BLaER1 treated with 17β-estradiol and CSF1 and Interleukin-3, amounts not matched to agents 10 nM and 100 nM (cell line): ENCODE data around the gene ERBB2.
A peak's percentile ranks its signal among the peaks of the same experiment; 100 is the strongest.

Source experiments
- H3K27ac ChIP-seq, 11 experiments: shearing (Covaris generic); formaldehyde crosslinking; 2 replicates each; pipeline ENCODE4 v1.8.1; 2022
- H3K27me3 ChIP-seq, 11 experiments: shearing (Covaris generic); formaldehyde crosslinking; 2 replicates each; pipeline ENCODE4 v1.8.1; 2022
- H3K36me3 ChIP-seq, 11 experiments: shearing (Covaris generic); formaldehyde crosslinking; 2 replicates each; pipeline ENCODE4 v1.8.1; 2022
- H3K4me1 ChIP-seq, 10 experiments: shearing (Covaris generic); formaldehyde crosslinking; 2 replicates each; pipeline ENCODE4 v1.8.1; 2022
- H3K4me2 ChIP-seq, 11 experiments: shearing (Covaris generic); formaldehyde crosslinking; 2 replicates each; pipeline ENCODE4 v1.8.1; 2022
- H3K4me3 ChIP-seq, 10 experiments: shearing (Covaris generic); formaldehyde crosslinking; 2 replicates each; pipeline ENCODE4 v1.8.1; 2022
- H3K9ac ChIP-seq, 11 experiments: shearing (Covaris generic); formaldehyde crosslinking; 2 replicates each; pipeline ENCODE4 v1.8.1; 2022
- H3K9me3 ChIP-seq, 11 experiments: shearing (Covaris generic); formaldehyde crosslinking; replicated peaks in 1 of 11; 2 replicates each; pipeline ENCODE4 v1.8.1; 2022
- H4K20me1 ChIP-seq, 11 experiments: shearing (Covaris generic); formaldehyde crosslinking; 2 replicates each; pipeline ENCODE4 v1.8.1; 2022
- Cebpa-rat ChIP-seq, 11 experiments: shearing (Covaris generic); IDR thresholded peaks; 2 replicates each; pipeline ENCODE4 v1.8.1; 2022

ERBB2 gene

GRCh38 chr17:39663688-39664580 lies 35.9 kb upstream of the ERBB2 start:
- Histone ChIP-seq H3K4me2 (peak overlapping the region in 9 of 11 experiments; percentile 39 to 81 (median 74); a peak in 12 of 22 replicates), H3K4me3 (no peak overlapping the region), H3K4me1 (peaks cover 46 to 95% (median 92%) of the 10 kb centered on the region in 10 experiments), H4K20me1 (peaks cover 0 to 79% (median 28%) of the 10 kb centered on the region in 11 experiments; a peak in 17 of 22 replicates), H3K27ac (no peak overlapping the region), H3K9ac (0 out of 22 replicates have a peak overlapping the region, but pooled peaks of 1 of the 11 experiments have one; percentile 3), H3K27me3 (peaks cover 30 to 40% (median 32%) of the 10 kb centered on the region in 11 experiments), H3K9me3 (no peaks in the 10 kb centered on the region), H3K36me3 (peaks cover 21 to 43% (median 32%) of the 10 kb centered on the region in 11 experiments)
- TF ChIP-seq Cebpa-rat (IDR thresholded peaks at IDR 0.05) = no peak

- Histone ChIP-seq H3K36me3 (peaks cover 21 to 43% (median 32%) of the 10 kb centered on the region in 11 experiments), H3K9ac (peak within 1 kb of the TSS in 3 of 11 experiments; percentile 25 to 32 (median 31); a peak in 3 of 22 replicates), H4K20me1 (peaks cover 0 to 81% (median 28%) of the 10 kb centered on the region in 11 experiments; a peak in 16 of 22 replicates), H3K27ac (no peak within 1 kb of the TSS), H3K9me3 (no peaks in the 10 kb centered on the region), H3K4me1 (peaks cover 39 to 94% (median 84%) of the 10 kb centered on the region in 10 experiments), H3K4me2 (peak within 1 kb of the TSS; percentile 0 to 81 (median 62); a peak in 19 of 22 replicates), H3K27me3 (peaks cover 39 to 49% (median 42%) of the 10 kb centered on the region in 11 experiments), H3K4me3 (no peak within 1 kb of the TSS)
- TF ChIP-seq Cebpa-rat (IDR thresholded peaks at IDR 0.05) = no peak
Observed at GRCh38 chr17:39664581-39665561, 35.0 kb upstream of the ERBB2 start, which contains the start of gene TCAP. TSS of gene TCAP (plus strand) at chr17:39665349. CDS start at chr17:39665360, 11 bp downstream.

GRCh38 chr17:39665642-39666224 lies 34.1 kb upstream of the ERBB2 start:
- H3K27me3 ChIP-seq = peaks cover 39 to 53% (median 46%) of the 10 kb centered on the region in 11 experiments
- peak overlapping the region in 3 of 11 experiments; percentile 25 to 32 (median 31); a peak in 2 of 22 replicates for H3K9ac ChIP-seq
- no peak overlapping the region for H3K27ac ChIP-seq
- H3K9me3 ChIP-seq = no peaks in the 10 kb centered on the region
- TF ChIP-seq Cebpa-rat (IDR thresholded peaks at IDR 0.05) = no peak
- peaks cover 30 to 88% (median 77%) of the 10 kb centered on the region in 10 experiments for H3K4me1 ChIP-seq
- H3K4me2 ChIP-seq = peak overlapping the region in 10 of 11 experiments; percentile 0 to 81 (median 68); a peak in 18 of 22 replicates
- H3K36me3 ChIP-seq = peaks cover 14 to 34% (median 25%) of the 10 kb centered on the region in 11 experiments
- peaks cover 0 to 75% (median 28%) of the 10 kb centered on the region in 11 experiments; a peak in 16 of 22 replicates for H4K20me1 ChIP-seq
- H3K4me3 ChIP-seq = no peak overlapping the region

GRCh38 chr17:39666231-39666600 lies 33.6 kb upstream of the ERBB2 start:
- H3K4me1 ChIP-seq = peaks cover 25 to 85% (median 74%) of the 10 kb centered on the region in 10 experiments
- H4K20me1 ChIP-seq = peaks cover 0 to 71% (median 28%) of the 10 kb centered on the region in 11 experiments; a peak in 16 of 22 replicates
- peak overlapping the region in 8 of 11 experiments; percentile 54 to 81 (median 76); a peak in 16 of 22 replicates for H3K4me2 ChIP-seq
- peaks cover 39 to 57% (median 48%) of the 10 kb centered on the region in 11 experiments for H3K27me3 ChIP-seq
- no peaks in the 10 kb centered on the region for H3K9me3 ChIP-seq
- H3K4me3 ChIP-seq = no peak overlapping the region
- H3K27ac ChIP-seq = no peak overlapping the region
- no peak overlapping the region for H3K9ac ChIP-seq
- H3K36me3 ChIP-seq = peaks cover 9 to 29% (median 20%) of the 10 kb centered on the region in 11 experiments
- TF ChIP-seq Cebpa-rat (IDR thresholded peaks at IDR 0.05) = no peak

GRCh38 chr17:39666601-39667261 lies 33.1 kb upstream of the ERBB2 start:
- Histone ChIP-seq H3K9ac (0 out of 22 replicates have a peak overlapping the region, but pooled peaks of 2 of the 11 experiments have one; percentile 18 to 23), H3K27ac (no peak overlapping the region), H4K20me1 (peaks cover 0 to 71% (median 24%) of the 10 kb centered on the region in 11 experiments; a peak in 16 of 22 replicates), H3K4me3 (no peak overlapping the region), H3K4me1 (peaks cover 20 to 85% (median 72%) of the 10 kb centered on the region in 10 experiments), H3K27me3 (peaks cover 39 to 60% (median 50%) of the 10 kb centered on the region in 11 experiments), H3K4me2 (peak overlapping the region in 10 of 11 experiments; percentile 11 to 81 (median 68); a peak in 19 of 22 replicates), H3K9me3 (no peaks in the 10 kb centered on the region), H3K36me3 (peaks cover 5 to 24% (median 15%) of the 10 kb centered on the region in 11 experiments; a peak in 21 of 22 replicates)
- no peak for TF ChIP-seq Cebpa-rat (IDR thresholded peaks at IDR 0.05)

- Histone ChIP-seq H3K4me3 (no peak overlapping the region), H3K36me3 (peaks cover 0 to 17% (median 8%) of the 10 kb centered on the region in 11 experiments; a peak in 18 of 22 replicates), H4K20me1 (peaks cover 0 to 71% (median 20%) of the 10 kb centered on the region in 11 experiments; a peak in 16 of 22 replicates), H3K4me1 (peaks cover 13 to 85% (median 72%) of the 10 kb centered on the region in 10 experiments), H3K4me2 (peak overlapping the region in 10 of 11 experiments; percentile 54 to 99 (median 79); a peak in 19 of 22 replicates), H3K27ac (no peak overlapping the region), H3K9me3 (no peaks in the 10 kb centered on the region), H3K9ac (0 out of 22 replicates have a peak overlapping the region, but pooled peaks of 2 of the 11 experiments have one; percentile 18 to 23), H3K27me3 (peaks cover 39 to 60% (median 50%) of the 10 kb centered on the region in 11 experiments)
- TF ChIP-seq Cebpa-rat (IDR thresholded peaks at IDR 0.05) = no peak
Observed at GRCh38 chr17:39667262-39667944, 32.5 kb upstream of the ERBB2 start.
